ENCODE measurements around the gene CCDC150.
"Not testable (repeated sequence)": the region's sequence is repeated elsewhere in the genome, so short reads cannot be mapped to it uniquely, and the experiment has no call there.

CCDC150 gene

GRCh38 chr2:196729418-196729817 lies 89.9 kb downstream of the CCDC150 start:
- Histone ChIP-seq H4K20me1 (ENCODE audit: insufficient read depth) (no peaks in the 10 kb centered on the region), H3K4me2 (no peak overlapping the region), H3K9ac (no peak overlapping the region), H3K4me3 (IDR thresholded peaks at IDR 0.05; ENCODE audit: insufficient read depth, low read depth, low read length) (no peak overlapping the region), H3K27me3 (ENCODE audit: insufficient read depth, low read depth) (no peaks in the 10 kb centered on the region), H3K79me2 (ENCODE audit: insufficient read depth, low read depth) (no peaks in the 10 kb centered on the region), H3K36me3 (ENCODE audit: insufficient read depth) (no peaks in the 10 kb centered on the region), H3K27ac (no peak overlapping the region), H2AFZ (ENCODE audit: low read depth) (no peak overlapping the region), H3K4me1 (ENCODE audit: low read depth, poor library complexity, severe bottlenecking) (no peaks in the 10 kb centered on the region)
- TF ChIP-seq, protein P1, sequence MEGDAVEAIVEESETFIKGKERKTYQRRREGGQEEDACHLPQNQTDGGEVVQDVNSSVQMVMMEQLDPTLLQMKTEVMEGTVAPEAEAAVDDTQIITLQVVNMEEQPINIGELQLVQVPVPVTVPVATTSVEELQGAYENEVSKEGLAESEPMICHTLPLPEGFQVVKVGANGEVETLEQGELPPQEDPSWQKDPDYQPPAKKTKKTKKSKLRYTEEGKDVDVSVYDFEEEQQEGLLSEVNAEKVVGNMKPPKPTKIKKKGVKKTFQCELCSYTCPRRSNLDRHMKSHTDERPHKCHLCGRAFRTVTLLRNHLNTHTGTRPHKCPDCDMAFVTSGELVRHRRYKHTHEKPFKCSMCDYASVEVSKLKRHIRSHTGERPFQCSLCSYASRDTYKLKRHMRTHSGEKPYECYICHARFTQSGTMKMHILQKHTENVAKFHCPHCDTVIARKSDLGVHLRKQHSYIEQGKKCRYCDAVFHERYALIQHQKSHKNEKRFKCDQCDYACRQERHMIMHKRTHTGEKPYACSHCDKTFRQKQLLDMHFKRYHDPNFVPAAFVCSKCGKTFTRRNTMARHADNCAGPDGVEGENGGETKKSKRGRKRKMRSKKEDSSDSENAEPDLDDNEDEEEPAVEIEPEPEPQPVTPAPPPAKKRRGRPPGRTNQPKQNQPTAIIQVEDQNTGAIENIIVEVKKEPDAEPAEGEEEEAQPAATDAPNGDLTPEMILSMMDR (conservative IDR thresholded peaks at IDR 0.05; ENCODE audit: low read depth, low read length) = no peak

GRCh38 chr2:196736646-196737045 lies 97.1 kb downstream of the CCDC150 start:
- H3K4me3 ChIP-seq (IDR thresholded peaks at IDR 0.05; ENCODE audit: insufficient read depth, low read depth, low read length); H3K27ac ChIP-seq; H3K36me3 ChIP-seq (ENCODE audit: insufficient read depth); H3K4me2 ChIP-seq; H4K20me1 ChIP-seq (ENCODE audit: insufficient read depth); H3K4me1 ChIP-seq (ENCODE audit: low read depth, poor library complexity, severe bottlenecking); H3K79me2 ChIP-seq (ENCODE audit: insufficient read depth, low read depth); H2AFZ ChIP-seq (ENCODE audit: low read depth); H3K27me3 ChIP-seq (ENCODE audit: insufficient read depth, low read depth); H3K9ac ChIP-seq: not testable (repeated sequence)

DNA sequence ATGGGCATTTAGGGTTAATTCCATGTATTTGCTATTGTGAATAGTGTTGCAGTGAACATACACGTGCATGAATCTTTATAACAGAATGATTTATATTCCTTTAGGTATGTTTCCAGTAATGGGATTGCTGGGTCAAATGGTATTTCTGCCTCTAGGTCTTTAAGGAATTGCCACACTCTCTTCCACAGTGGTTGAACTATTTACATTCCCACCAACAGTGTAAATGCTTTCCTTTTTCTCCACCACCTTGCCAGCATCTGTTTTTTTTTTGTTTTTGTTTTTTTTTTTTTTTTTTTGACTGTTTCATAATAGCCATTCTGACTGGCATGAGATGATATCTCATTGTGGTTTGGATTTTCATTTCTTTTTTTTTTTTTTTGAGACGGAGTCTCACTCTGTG lies 97.5 kb downstream of the CCDC150 start:
- no peaks in the 10 kb centered on the region; the same call in 1 of the 2 replicates for H3K36me3 ChIP-seq (ENCODE audit: insufficient read depth)
- no peaks in the 10 kb centered on the region for H3K79me2 ChIP-seq (ENCODE audit: insufficient read depth, low read depth)
- TF ChIP-seq, protein P1 (conservative IDR thresholded peaks at IDR 0.05; ENCODE audit: low read depth, low read length) = no peak
- H3K27ac ChIP-seq = no peak overlapping the region
- H4K20me1 ChIP-seq (ENCODE audit: insufficient read depth) = no peaks in the 10 kb centered on the region
- no peak overlapping the region for H3K4me3 ChIP-seq (IDR thresholded peaks at IDR 0.05; ENCODE audit: insufficient read depth, low read depth, low read length)
- H3K4me1 ChIP-seq (ENCODE audit: low read depth, poor library complexity, severe bottlenecking) = peaks cover 5% of the 10 kb centered on the region
- no peak overlapping the region for H2AFZ ChIP-seq (ENCODE audit: low read depth)
- H3K4me2 ChIP-seq = no peak overlapping the region
- H3K9ac ChIP-seq = no peak overlapping the region
- H3K27me3 ChIP-seq (ENCODE audit: insufficient read depth, low read depth) = no peaks in the 10 kb centered on the region

DNA sequence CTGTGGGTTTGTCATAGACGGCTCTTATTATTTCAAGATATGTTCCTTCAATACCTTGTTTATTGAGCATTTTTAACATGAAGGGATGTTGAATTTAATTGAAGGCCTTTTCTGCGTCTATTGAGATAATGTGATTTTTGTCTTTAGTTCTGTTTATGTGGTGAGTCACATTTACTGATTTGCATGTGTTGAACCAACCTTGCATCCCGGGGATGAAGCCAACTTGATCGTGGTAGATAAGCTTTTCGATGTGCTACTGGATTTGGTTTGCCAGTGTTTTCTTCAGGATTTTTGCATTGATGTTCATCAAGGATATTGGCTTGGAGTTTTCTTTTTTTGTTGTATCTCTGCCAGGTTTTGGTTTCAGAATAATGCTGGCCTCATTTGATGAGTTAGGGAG lies 99.5 kb downstream of the CCDC150 start:
- H4K20me1 ChIP-seq (ENCODE audit: insufficient read depth) = no peaks in the 10 kb centered on the region
- H3K27ac ChIP-seq = no peak overlapping the region
- TF ChIP-seq, protein P1 (conservative IDR thresholded peaks at IDR 0.05; ENCODE audit: low read depth, low read length) = no peak
- peaks cover 13% of the 10 kb centered on the region for H3K4me1 ChIP-seq (ENCODE audit: low read depth, poor library complexity, severe bottlenecking)
- no peaks in the 10 kb centered on the region for H3K27me3 ChIP-seq (ENCODE audit: insufficient read depth, low read depth)
- no peak overlapping the region for H3K4me3 ChIP-seq (IDR thresholded peaks at IDR 0.05; ENCODE audit: insufficient read depth, low read depth, low read length)
- H2AFZ ChIP-seq (ENCODE audit: low read depth) = no peak overlapping the region
- H3K36me3 ChIP-seq (ENCODE audit: insufficient read depth) = no peaks in the 10 kb centered on the region; the same call in 1 of the 2 replicates
- H3K79me2 ChIP-seq (ENCODE audit: insufficient read depth, low read depth) = no peaks in the 10 kb centered on the region
- H3K4me2 ChIP-seq = no peak overlapping the region
- H3K9ac ChIP-seq = no peak overlapping the region

DNA sequence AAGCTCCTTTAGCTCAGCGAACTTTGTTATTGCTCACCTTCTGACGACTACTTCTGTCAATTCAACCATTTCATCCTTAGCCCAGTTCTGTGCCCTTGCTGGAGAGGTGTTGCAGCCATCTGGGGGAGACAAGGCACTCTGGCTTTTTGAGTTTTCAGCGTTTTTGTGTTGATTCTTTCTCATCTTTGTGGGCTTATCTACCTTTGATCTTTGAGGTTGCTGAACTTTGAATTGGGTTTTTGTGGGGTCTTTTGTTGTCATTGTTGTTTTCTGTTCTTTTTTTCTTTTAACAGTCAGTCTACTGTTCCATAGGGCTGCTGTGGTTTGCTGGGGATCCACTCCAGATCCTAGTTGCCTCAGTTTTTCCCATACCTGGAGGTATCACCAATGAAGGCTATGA lies 102.7 kb downstream of the CCDC150 start:
- H3K4me3 ChIP-seq (IDR thresholded peaks at IDR 0.05; ENCODE audit: insufficient read depth, low read depth, low read length) = no peak overlapping the region
- peaks cover 21% of the 10 kb centered on the region for H3K4me1 ChIP-seq (ENCODE audit: low read depth, poor library complexity, severe bottlenecking)
- no peaks in the 10 kb centered on the region for H4K20me1 ChIP-seq (ENCODE audit: insufficient read depth)
- no peaks in the 10 kb centered on the region for H3K79me2 ChIP-seq (ENCODE audit: insufficient read depth, low read depth)
- no peak overlapping the region for H3K9ac ChIP-seq
- no peak overlapping the region for H3K27ac ChIP-seq
- TF ChIP-seq, protein P1 (conservative IDR thresholded peaks at IDR 0.05; ENCODE audit: low read depth, low read length) = no peak
- no peak overlapping the region for H3K4me2 ChIP-seq
- H2AFZ ChIP-seq (ENCODE audit: low read depth) = no peak overlapping the region
- H3K27me3 ChIP-seq (ENCODE audit: insufficient read depth, low read depth) = no peaks in the 10 kb centered on the region
- H3K36me3 ChIP-seq (ENCODE audit: insufficient read depth) = no peaks in the 10 kb centered on the region
